Measurements from ENCODE around the gene SLC29A3.

Gene SLC29A3

DNA sequence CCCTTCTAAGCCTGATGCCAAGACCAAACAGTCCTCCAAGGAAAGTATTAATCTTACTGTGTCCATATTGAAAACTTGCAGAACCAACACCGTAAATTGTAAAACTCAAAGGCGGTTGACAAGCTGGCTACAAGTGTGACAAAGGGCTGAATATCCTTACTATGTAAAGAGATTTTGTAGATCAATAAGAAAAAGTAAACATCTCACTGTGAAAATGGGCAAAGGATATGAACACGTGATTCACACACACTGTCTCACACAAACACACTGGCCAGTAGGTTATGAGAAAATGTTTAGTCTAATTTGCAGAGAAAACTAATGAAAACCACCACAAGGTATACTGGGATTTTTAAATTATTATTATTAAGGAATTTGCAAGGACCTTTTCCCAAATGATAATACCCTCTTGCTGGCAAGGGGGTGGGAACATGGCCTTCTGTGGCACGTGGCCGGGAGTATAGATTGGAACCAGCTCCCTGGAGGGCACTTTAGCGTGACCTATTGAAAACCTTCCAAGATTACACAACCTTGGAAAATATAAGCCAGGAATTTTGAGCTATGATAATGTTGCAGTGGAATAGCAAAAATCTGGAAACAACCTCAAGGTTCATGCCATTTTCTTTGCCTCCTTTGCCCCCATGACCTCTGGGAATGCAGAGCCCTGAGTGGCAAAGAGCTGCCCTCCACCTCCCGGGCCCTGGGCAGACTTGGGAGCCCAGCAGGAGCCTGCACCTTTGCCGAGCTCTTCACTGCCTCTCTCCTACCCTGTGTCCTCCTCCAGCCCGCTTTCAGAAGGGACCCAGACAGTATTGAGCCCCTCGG lies 26.2 kb upstream of the SLC29A3 start:
- TF ChIP-seq, protein P1, sequence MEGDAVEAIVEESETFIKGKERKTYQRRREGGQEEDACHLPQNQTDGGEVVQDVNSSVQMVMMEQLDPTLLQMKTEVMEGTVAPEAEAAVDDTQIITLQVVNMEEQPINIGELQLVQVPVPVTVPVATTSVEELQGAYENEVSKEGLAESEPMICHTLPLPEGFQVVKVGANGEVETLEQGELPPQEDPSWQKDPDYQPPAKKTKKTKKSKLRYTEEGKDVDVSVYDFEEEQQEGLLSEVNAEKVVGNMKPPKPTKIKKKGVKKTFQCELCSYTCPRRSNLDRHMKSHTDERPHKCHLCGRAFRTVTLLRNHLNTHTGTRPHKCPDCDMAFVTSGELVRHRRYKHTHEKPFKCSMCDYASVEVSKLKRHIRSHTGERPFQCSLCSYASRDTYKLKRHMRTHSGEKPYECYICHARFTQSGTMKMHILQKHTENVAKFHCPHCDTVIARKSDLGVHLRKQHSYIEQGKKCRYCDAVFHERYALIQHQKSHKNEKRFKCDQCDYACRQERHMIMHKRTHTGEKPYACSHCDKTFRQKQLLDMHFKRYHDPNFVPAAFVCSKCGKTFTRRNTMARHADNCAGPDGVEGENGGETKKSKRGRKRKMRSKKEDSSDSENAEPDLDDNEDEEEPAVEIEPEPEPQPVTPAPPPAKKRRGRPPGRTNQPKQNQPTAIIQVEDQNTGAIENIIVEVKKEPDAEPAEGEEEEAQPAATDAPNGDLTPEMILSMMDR (IDR thresholded peaks at IDR 0.05) = no peak

- TF ChIP-seq, protein P1 (IDR thresholded peaks at IDR 0.05) = no peak
Observed at GRCh38 chr10:71293446-71294084, 25.5 kb upstream of the SLC29A3 start.

DNA sequence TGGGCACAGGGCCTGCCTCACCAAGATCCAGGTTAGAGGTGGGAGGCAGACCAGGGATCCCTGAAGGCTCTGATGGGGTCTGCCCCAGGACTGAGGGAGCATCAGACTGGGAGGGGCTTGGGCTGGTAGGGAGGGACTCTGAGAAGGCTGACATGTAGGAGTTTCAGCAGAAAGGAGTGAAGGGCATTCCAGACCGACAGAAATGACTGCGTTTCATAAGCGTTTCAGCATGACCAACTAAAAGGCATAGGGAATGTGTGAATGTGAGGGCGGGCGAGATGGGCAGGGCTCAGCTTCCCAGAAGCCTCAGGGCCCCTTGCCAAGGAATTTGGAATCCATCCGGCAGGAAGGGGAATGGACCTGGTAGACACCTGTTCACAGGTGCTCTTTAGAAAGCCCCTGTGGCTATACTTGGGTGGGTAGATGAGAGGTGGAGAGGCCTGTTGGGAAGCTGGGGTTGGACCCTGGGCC lies 24.9 kb upstream of the SLC29A3 start:
- TF ChIP-seq, protein P1 (IDR thresholded peaks at IDR 0.05) = no peak

DNA sequence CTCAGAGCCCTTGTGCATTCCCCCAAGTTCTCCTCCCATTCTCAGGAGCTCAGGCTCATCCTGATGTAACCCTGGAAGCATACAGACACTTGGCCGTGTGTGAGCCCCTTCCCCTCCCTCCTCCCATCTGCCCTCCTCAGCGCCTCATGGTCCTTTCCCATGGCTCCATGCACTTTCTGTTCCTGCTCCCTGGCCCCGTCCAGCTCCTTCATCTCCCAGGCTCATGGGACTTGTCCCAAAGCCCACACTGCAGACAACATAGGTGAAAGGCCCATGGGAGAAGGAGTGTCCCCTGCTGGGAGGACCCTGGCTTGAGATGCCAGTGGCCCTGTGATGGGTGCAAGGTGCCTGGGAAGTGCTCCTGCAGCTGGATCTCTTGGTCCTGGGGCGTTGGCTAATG lies 24.2 kb upstream of the SLC29A3 start:
- TF ChIP-seq, protein P1 (IDR thresholded peaks at IDR 0.05) = no peak

DNA sequence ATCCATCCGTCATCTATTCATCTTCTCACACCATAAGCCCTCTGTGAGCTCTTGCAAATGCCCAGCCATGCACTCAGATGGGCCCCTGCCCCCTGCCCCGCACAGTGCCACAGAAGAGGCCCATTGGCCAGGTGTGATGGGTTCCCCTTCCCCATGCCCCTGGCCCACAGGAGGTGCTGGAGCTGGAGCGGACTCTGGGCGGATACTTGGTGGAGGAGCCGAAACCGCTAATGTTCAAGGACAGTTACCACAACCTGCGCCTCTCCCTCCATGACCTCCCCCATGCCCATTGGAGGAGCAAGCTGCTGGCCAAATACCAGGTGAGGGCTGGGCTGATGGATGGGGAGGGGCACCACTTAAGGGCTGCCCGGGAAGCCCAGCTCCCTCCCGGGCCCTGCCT lies 23.4 kb upstream of the SLC29A3 start:
- TF ChIP-seq, protein P1 (IDR thresholded peaks at IDR 0.05) = no peak

DNA sequence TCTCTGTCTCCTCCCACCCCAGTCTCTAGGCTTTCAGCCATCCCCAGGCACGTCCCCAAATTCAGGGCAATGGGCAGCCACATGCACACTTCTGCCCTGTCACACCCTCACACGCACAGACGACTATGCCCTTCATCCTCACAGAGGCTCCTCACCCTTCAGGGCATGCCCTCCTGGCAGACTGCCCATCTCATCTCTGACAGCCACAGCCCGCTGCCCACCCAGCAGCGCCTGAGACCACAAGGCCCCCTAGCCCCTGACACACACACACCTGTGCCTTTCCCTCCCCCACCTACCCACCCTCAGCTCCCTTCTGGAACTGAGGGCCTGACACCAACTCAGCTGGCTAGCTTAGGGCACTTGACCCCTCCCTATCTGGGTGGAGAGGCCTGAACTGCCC lies 23.0 kb upstream of the SLC29A3 start:
- TF ChIP-seq, protein P1 (IDR thresholded peaks at IDR 0.05) = no peak

- TF ChIP-seq, protein P1 (IDR thresholded peaks at IDR 0.05) = no peak
Observed at GRCh38 chr10:71297343-71297742, 21.7 kb upstream of the SLC29A3 start.
